GM23338 (cell line): ENCODE results near the gene CLEC14A. TPM values are rescaled to one million over a fixed set of nuclear protein-coding genes. Genes with fewer than 3 reads are reported as not detected.

Experiments
- ATAC-seq: fragments of 200-7000 bp; cut with Tn5 transposase; 3 replicates; pipeline ENCODE4 v1.9.1; 2020
- DNase-seq: peaks from one replicate; pipeline ENCODE4 v3.0.0-alpha.2; 2015; ENCODE audit warnings: low spot score
- H2AFZ ChIP-seq: fragments of 200-600 bp; sonication (generic); 2 replicates; pipeline ENCODE4 v1.8.0; 2016; ENCODE audit warnings: antibody characterized with exemption, mild to moderate bottlenecking, moderate library complexity
- H3F3A ChIP-seq: fragments of 200-600 bp; sonication (generic); replicated peaks from 2 replicates; pipeline ENCODE4 v1.8.0; 2017; ENCODE audit warnings: antibody characterized with exemption, mixed run types, low read depth
- H3K27ac ChIP-seq: fragments of 200-600 bp; sonication (generic); 2 replicates; pipeline ENCODE4 v1.6.1; 2016; ENCODE audit warnings: low read depth
- H3K27me3 ChIP-seq: fragments of 200-600 bp; sonication (generic); 2 replicates; pipeline ENCODE4 v1.8.0; 2016; ENCODE audit warnings: mild to moderate bottlenecking, mixed run types, moderate library complexity; ENCODE audit not compliant: insufficient read depth
- H3K36me3 ChIP-seq: fragments of 200-600 bp; sonication (generic); 2 replicates; pipeline ENCODE4 v1.8.0; 2016; ENCODE audit warnings: mild to moderate bottlenecking; ENCODE audit not compliant: insufficient read depth
- H3K4me1 ChIP-seq: fragments of 200-600 bp; sonication (generic); 2 replicates; pipeline ENCODE4 v1.8.0; 2016; ENCODE audit warnings: mild to moderate bottlenecking, moderate library complexity; ENCODE audit not compliant: insufficient read depth
- H3K4me2 ChIP-seq: fragments of 200-600 bp; sonication (generic); 2 replicates; pipeline ENCODE4 v1.7.1; 2017; ENCODE audit warnings: mixed run types
- H3K4me3 ChIP-seq: fragments of 200-600 bp; sonication (generic); 2 replicates; pipeline ENCODE4 v1.6.1; 2016; ENCODE audit warnings: mixed run types
- H3K79me2 ChIP-seq: fragments of 200-600 bp; sonication (generic); replicated peaks from 2 replicates; pipeline ENCODE4 v1.8.0; 2017; ENCODE audit warnings: mild to moderate bottlenecking; ENCODE audit not compliant: insufficient read depth
- H3K9me2 ChIP-seq: fragments of 200-600 bp; sonication (generic); 2 replicates; pipeline ENCODE4 v1.8.0; 2017; ENCODE audit not compliant: insufficient read depth
- H4K20me1 ChIP-seq: fragments of 200-600 bp; sonication (generic); replicated peaks from 2 replicates; pipeline ENCODE4 v1.8.0; 2017; ENCODE audit warnings: mild to moderate bottlenecking; ENCODE audit not compliant: insufficient read depth
- H3K27ac Mint-ChIP-seq: 2 replicates; pipeline ENCODE4 v1.8.0; 2020; ENCODE audit warnings: inconsistent platforms, mild to moderate bottlenecking, moderate library complexity, mixed read lengths
- H3K27me3 Mint-ChIP-seq: 3 replicates; pipeline ENCODE4 v1.8.0; 2022; ENCODE audit warnings: low read depth, mild to moderate bottlenecking, moderate library complexity, mixed read lengths, inconsistent platforms; ENCODE audit not compliant: insufficient read depth, poor library complexity
- H3K36me3 Mint-ChIP-seq: 3 replicates; pipeline ENCODE4 v1.8.0; 2021; ENCODE audit warnings: low read depth, mild to moderate bottlenecking, inconsistent platforms, moderate library complexity, mixed read lengths
- H3K4me1 Mint-ChIP-seq: 3 replicates; pipeline ENCODE4 v1.8.0; 2020; ENCODE audit warnings: mild to moderate bottlenecking, inconsistent platforms, mixed read lengths
- H3K4me3 Mint-ChIP-seq: 3 replicates; pipeline ENCODE4 v1.8.0; 2021; ENCODE audit warnings: moderate library complexity, mild to moderate bottlenecking, inconsistent platforms, mixed read lengths
- H3K9me3 Mint-ChIP-seq: 3 replicates; pipeline ENCODE4 v1.8.0; 2020; ENCODE audit warnings: moderate library complexity, mild to moderate bottlenecking, inconsistent platforms, mixed read lengths
- CREB1 ChIP-seq: fragments of 250-450 bp; sonication (Bioruptor Pico); IDR thresholded peaks from 2 replicates; pipeline ENCODE4 v1.5.0; 2020; ENCODE audit warnings: low read depth, mild to moderate bottlenecking, moderate library complexity
- CTCF ChIP-seq, 2 experiments: fragments of 200-600 bp in 1 of 2; sonication (generic) in 1 of 2; conservative IDR thresholded peaks; 2 replicates each; pipeline versions ENCODE4 v1.5.1 to v1.6.1; 2016 to 2017; ENCODE audit warnings: antibody characterized with exemption in 2 of 2, low read depth in 2 of 2, mild to moderate bottlenecking in 2 of 2, moderate library complexity in 1 of 2
- ETS1 ChIP-seq: IDR thresholded peaks from 2 replicates; pipeline ENCODE4 v1.6.1; 2016; ENCODE audit warnings: antibody characterized with exemption
- EZH2 ChIP-seq: fragments of 200-600 bp; sonication (generic); IDR thresholded peaks from one replicate; pipeline ENCODE4 v1.8.0; 2017; ENCODE audit warnings: antibody characterized with exemption, mild to moderate bottlenecking, low read depth; ENCODE audit not compliant: unreplicated experiment
- EZH2phosphoT487 ChIP-seq: fragments of 200-600 bp; sonication (generic); IDR thresholded peaks from one replicate; pipeline ENCODE4 v1.8.1; 2018; ENCODE audit warnings: antibody characterized with exemption; ENCODE audit not compliant: unreplicated experiment
- JUNB ChIP-seq: IDR thresholded peaks from one replicate; pipeline ENCODE4 v1.6.1; 2016; ENCODE audit warnings: antibody characterized with exemption; ENCODE audit not compliant: unreplicated experiment
- NANOG ChIP-seq: IDR thresholded peaks from 2 replicates; pipeline ENCODE4 v1.6.1; 2016; ENCODE audit warnings: antibody characterized with exemption, borderline replicate concordance
- POLR2AphosphoS5 ChIP-seq: IDR thresholded peaks from 2 replicates; pipeline ENCODE4 v1.6.1; 2016; ENCODE audit warnings: antibody characterized with exemption, low read depth
- REST ChIP-seq: IDR thresholded peaks from one replicate; pipeline ENCODE4 v1.6.1; 2018; ENCODE audit warnings: antibody characterized with exemption; ENCODE audit not compliant: unreplicated experiment
- STAT1 ChIP-seq: IDR thresholded peaks from one replicate; pipeline ENCODE4 v1.6.1; 2016; ENCODE audit warnings: antibody characterized with exemption; ENCODE audit not compliant: unreplicated experiment
- ZNF114 ChIP-seq: fragments of 250-450 bp; sonication (Bioruptor Pico); IDR thresholded peaks from 2 replicates; pipeline ENCODE4 v1.5.0; 2020; ENCODE audit warnings: mild to moderate bottlenecking, moderate library complexity
- ZNF331 ChIP-seq: fragments of 250-450 bp; sonication (Bioruptor Pico); IDR thresholded peaks from 2 replicates; pipeline ENCODE4 v1.5.0; 2020; ENCODE audit warnings: low read depth, mild to moderate bottlenecking, moderate library complexity
- ZNF462 ChIP-seq: fragments of 250-450 bp; sonication (Bioruptor Pico); IDR thresholded peaks from 2 replicates; pipeline ENCODE4 v1.5.0; 2020; ENCODE audit warnings: mild to moderate bottlenecking, moderate library complexity
- polyA plus RNA-seq: library from polyadenylated mRNA; unstranded; fragments of >200 nt; fragmentation: Nextera tagmentation; extraction: Ambion mirVana; gene quantifications from 2 replicates; pipeline ENCODE4 v1.2.1, GENCODE V29; 2016
- total RNA-seq: library from RNA; depleted of rRNA; stranded (reverse); fragments of >200 nt; shearing (Covaris generic); gene quantifications from 2 replicates; pipeline ENCODE4 v1.2.3, GENCODE V29; 2014

CLEC14A gene
- total and polyA plus RNA-seq, 2 experiments from 2014 or later: not detected

- H3K9me2 ChIP-seq: no peaks in the 10 kb centered on the region
- H3K36me3 ChIP-seq: no peaks in the 10 kb centered on the region
- peaks cover 17% of the 10 kb centered on the region for H3K4me1 Mint-ChIP-seq
- no peak overlapping the region for H3K4me3 ChIP-seq
- no peaks in the 10 kb centered on the region for H3K36me3 Mint-ChIP-seq
- no peaks in the 10 kb centered on the region; the same call in 2 of the 3 replicates for H3K9me3 Mint-ChIP-seq
- DNase-seq: no peak
- H3F3A ChIP-seq: no peaks in the 10 kb centered on the region
- TF ChIP-seq CREB1 (CRISPR knock-in tag): no peak
- TF ChIP-seq POLR2AphosphoS5: no peak
- no peak for TF ChIP-seq ZNF331 (CRISPR knock-in tag)
- TF ChIP-seq ZNF462 (CRISPR knock-in tag): no peak
- TF ChIP-seq CTCF (conservative IDR thresholded peaks at IDR 0.05; ENCODE audit: low read depth in 2 of 2): no peak
- no peak for TF ChIP-seq ETS1
- TF ChIP-seq EZH2: no peak
- no peak for TF ChIP-seq EZH2phosphoT487
- no peak for TF ChIP-seq ZNF114
- no peak for TF ChIP-seq JUNB
- no peak for TF ChIP-seq STAT1
- no peak for TF ChIP-seq REST
- no peak for TF ChIP-seq NANOG
- no peak overlapping the region for H3K27ac Mint-ChIP-seq
- H4K20me1 ChIP-seq: no peaks in the 10 kb centered on the region
- H2AFZ ChIP-seq: no peak overlapping the region
- peaks cover 39% of the 10 kb centered on the region for H3K27me3 Mint-ChIP-seq
- no peak overlapping the region for H3K4me3 Mint-ChIP-seq
- peaks cover 7% of the 10 kb centered on the region; the same call in 1 of the 2 replicates for H3K4me1 ChIP-seq
- no peak overlapping the region for H3K4me2 ChIP-seq
- peaks cover 97% of the 10 kb centered on the region for H3K27me3 ChIP-seq
- no peak overlapping the region for H3K27ac ChIP-seq
- no peak for ATAC-seq
- H3K79me2 ChIP-seq: no peaks in the 10 kb centered on the region
These were observed 2.2 kb downstream of the CLEC14A start for GRCh38 chr14:38253676-38254075.
